ENCODE measurements around the gene BPIFB1.
A peak's percentile ranks its signal among the peaks of the same experiment; 100 is the strongest.

Gene BPIFB1, protein sequence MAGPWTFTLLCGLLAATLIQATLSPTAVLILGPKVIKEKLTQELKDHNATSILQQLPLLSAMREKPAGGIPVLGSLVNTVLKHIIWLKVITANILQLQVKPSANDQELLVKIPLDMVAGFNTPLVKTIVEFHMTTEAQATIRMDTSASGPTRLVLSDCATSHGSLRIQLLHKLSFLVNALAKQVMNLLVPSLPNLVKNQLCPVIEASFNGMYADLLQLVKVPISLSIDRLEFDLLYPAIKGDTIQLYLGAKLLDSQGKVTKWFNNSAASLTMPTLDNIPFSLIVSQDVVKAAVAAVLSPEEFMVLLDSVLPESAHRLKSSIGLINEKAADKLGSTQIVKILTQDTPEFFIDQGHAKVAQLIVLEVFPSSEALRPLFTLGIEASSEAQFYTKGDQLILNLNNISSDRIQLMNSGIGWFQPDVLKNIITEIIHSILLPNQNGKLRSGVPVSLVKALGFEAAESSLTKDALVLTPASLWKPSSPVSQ

DNA sequence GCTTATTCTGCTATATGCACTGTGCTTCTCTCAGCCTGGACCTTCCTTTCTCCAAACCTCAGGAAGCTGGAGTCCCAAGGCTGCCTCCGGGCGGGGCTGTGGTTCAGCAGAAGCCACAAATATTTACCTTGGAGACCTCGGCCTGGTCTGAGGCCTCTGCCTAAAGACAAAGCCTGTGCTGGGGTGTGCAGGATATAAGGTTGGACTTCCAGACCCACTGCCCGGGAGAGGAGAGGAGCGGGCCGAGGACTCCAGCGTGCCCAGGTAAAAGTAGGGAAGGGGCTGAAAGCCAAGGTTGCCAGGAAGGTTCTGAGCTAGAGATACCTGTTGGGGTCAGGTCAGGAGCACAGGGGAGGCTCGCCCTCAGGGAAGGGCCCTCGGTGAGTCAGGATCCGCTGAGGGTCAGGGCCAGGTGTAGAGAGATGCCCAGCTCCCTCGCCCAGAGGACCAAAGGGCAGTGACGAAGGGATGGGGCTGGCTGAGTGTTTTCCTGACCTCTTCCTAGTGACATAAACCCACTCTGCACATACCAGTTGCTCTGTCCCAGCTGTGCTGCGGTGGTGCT lies at the start of gene BPIFB1:
Gene BPIFB1 (plus strand): TSS at position 224 of the 565 bp plus-strand sequence. CDS start 2,860 bp downstream, outside the sequence.
- DNase-seq (ENCODE audit: low spot score in 2 of 2) (no peak), ATAC-seq (no peak)
- Mint-ChIP-seq H3K27ac (no peak within 1 kb of the TSS), H3K4me1 (no peaks in the 10 kb centered on the region), H3K36me3 (no peaks in the 10 kb centered on the region), H3K4me3 (no peak within 1 kb of the TSS), H3K9me3 (no peaks in the 10 kb centered on the region)

DNA sequence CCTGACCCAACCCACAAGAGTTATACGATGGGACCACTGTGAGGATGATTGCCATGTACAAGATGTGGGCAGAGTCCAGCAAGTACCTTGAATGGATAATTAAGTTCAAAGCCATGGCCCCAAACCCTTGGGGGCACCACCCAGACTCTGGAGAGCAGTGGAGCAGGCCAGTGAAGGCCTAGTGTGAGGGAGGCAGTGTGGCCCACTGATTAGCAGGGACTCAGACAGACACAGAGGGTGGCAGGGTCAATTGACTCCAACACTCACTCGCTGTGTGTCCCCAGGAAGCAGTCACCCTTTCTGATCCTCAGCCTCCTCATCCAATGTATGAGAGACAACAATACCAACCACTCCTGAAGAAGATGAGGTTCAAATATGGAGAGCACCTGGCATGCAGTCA lies 49.0 kb upstream of the BPIFB1 start:
- Mint-ChIP-seq H3K36me3 (no peaks in the 10 kb centered on the region), H3K4me1 (peaks cover 15% of the 10 kb centered on the region), H3K4me3 (no peak overlapping the region), H3K9me3 (no peaks in the 10 kb centered on the region), H3K27ac (no peak overlapping the region)
- ATAC-seq = no peak
- no peak for DNase-seq (ENCODE audit: low spot score in 2 of 2)

DNA sequence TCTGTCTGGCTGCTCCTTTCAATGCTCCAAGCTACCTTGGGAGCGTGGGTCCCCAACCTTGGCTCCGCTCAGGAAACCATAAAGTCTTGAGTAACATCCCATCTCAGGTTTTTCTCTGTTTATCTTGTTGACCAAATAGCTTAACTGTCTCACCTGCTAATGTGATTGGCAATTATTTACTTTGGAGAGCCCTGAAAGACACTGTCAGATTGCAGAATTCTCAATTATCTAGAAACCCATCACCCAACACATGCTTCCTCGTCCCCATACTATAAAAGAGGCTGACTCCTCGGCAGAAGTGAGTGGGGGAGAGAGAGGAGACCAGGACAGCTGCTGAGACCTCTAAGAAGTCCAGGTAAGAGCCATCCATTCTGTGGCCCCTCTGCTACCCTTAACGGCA lies 47.3 kb upstream of the BPIFB1 start, which contains the start of gene BPIFA1:
Gene BPIFA1 (plus strand): TSS at position 301 of the 400 bp plus-strand sequence. CDS start 1,716 bp downstream, outside the sequence.
- Mint-ChIP-seq H3K4me1 (peaks cover 2% of the 10 kb centered on the region), H3K9me3 (no peaks in the 10 kb centered on the region), H3K4me3 (no peak within 1 kb of the TSS), H3K36me3 (no peaks in the 10 kb centered on the region), H3K27ac (no peak within 1 kb of the TSS)
- DNase-seq (ENCODE audit: low spot score in 2 of 2) (no peak), ATAC-seq (no peak)

DNA sequence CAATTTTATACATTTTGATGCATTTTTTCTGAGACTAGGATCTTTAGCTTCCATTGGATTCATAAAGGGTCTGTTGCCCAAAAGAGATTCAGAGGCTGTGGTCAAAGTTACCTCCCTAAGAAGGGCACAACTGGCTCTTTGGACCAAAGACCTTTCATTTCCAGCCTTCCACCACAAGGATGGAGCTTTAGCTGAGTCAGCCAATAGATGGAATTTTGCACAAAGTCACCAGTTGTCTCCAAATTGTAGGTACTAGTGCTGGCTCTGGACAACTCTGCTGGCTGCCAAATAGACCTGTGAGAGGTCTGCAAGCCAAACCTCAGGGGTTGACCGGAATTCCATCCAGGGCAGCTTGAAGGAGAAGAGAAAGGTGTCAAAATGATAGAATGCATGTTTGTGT lies 46.7 kb upstream of the BPIFB1 start:
- DNase-seq (ENCODE audit: low spot score in 2 of 2) (no peak), ATAC-seq (no peak)
- H3K27ac Mint-ChIP-seq = no peak overlapping the region
- H3K4me3 Mint-ChIP-seq = no peak overlapping the region
- H3K4me1 Mint-ChIP-seq = no peaks in the 10 kb centered on the region
- H3K9me3 Mint-ChIP-seq = no peaks in the 10 kb centered on the region
- H3K36me3 Mint-ChIP-seq = no peaks in the 10 kb centered on the region

DNA sequence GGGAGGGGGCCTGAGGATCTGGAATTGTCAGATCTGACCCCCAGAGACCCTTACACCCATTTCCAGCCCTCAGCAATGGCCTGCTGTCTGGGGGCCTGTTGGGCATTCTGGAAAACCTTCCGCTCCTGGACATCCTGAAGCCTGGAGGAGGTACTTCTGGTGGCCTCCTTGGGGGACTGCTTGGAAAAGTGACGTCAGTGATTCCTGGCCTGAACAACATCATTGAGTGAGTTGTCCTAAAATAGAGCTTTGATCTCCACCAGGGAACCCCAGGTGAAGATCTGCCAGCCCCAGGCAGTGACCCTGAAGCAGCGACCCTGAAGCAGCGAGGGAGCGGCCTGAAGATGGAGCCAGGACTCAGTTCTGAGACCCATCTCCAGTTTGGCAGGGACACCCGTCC lies 45.0 kb upstream of the BPIFB1 start:
- ATAC-seq = no peak

DNA sequence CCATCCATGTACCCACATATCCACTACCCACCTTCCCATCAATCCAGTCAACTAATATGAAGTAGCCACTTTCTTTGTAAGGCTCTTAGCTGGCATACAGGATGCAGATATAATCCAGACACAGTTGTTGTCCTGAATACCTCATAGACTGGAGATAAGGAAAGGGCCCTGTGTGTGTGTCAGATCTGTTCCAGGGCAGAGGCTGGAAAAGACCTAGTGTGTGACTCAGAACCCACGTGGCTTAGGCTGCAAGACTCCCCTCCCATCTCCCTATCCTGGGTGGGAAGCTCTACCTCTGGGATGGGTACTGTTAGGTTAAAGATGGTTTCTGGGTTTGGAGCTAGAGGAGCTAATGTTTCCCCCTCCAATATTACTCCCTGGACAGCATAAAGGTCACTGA lies 43.6 kb upstream of the BPIFB1 start:
- no peak for DNase-seq (ENCODE audit: low spot score in 2 of 2)
- no peak overlapping the region for H3K4me3 Mint-ChIP-seq
- ATAC-seq = no peak

More for the DNA sequence above, 45.0 kb upstream of the BPIFB1 start:
- H3K36me3 Mint-ChIP-seq = no peaks in the 10 kb centered on the region
- no peak overlapping the region for H3K27ac Mint-ChIP-seq
- no peaks in the 10 kb centered on the region for H3K4me1 Mint-ChIP-seq
- no peak overlapping the region for H3K4me3 Mint-ChIP-seq
- DNase-seq (ENCODE audit: low spot score in 2 of 2) = no peak
- no peaks in the 10 kb centered on the region for H3K9me3 Mint-ChIP-seq

DNA sequence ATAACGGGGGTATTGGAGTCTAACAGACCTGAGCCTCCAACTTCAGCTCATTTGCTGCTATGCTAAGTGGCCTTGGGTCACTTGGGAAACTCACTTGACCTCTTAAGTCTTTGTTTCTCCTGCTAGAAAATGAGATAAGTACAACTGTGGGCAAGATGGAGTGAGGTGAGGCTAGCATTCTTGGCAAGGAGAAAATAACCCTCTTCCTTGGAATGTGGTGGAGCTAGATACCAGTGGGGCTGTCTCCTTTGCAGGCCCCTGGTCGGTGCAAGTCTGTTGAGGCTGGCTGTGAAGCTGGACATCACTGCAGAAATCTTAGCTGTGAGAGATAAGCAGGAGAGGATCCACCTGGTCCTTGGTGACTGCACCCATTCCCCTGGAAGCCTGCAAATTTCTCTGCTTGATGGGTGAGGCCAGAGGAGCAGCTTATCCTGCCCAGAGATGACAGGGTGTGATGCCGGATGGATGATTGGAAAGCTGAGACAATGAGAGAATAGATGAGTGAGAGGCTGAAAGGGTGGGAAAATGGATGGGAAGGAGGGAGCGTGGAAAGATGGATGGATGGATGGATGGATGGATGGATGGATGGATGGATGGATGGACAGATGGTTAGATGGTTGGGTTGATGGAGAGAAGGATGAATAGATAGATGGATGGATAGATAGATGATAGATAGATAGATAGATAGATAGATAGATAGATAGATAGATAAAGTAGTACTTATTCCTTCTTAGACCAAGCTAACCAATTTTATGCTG lies 42.9 kb upstream of the BPIFB1 start:
- DNase-seq (ENCODE audit: low spot score in 2 of 2) = no peak
- no peak overlapping the region for H3K27ac Mint-ChIP-seq
- H3K4me3 Mint-ChIP-seq = no peak overlapping the region
- no peaks in the 10 kb centered on the region for H3K4me1 Mint-ChIP-seq
- no peaks in the 10 kb centered on the region for H3K9me3 Mint-ChIP-seq
- H3K36me3 Mint-ChIP-seq = no peaks in the 10 kb centered on the region
- ATAC-seq = no peak

More for the DNA sequence above, 43.6 kb upstream of the BPIFB1 start:
- Mint-ChIP-seq H3K36me3 (no peaks in the 10 kb centered on the region), H3K27ac (no peak overlapping the region), H3K4me1 (no peaks in the 10 kb centered on the region), H3K9me3 (no peaks in the 10 kb centered on the region)

DNA sequence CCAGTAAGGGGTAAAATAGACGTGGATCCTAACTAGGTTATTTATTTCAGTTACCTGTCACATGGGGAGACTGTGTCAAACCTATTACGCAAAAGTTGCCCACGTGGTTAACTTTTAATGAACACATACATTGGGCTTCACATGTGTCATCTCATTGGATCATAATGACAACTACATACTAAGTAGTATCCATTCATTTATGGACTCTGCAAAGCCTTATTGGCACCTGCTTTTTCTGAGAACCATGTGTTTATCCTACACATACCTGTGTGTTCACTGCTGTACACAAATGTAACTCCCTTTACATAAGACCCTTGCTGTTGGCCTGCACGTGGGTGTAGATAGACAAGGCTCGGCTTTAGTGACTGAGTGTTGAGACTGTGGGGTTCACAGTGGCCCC lies 42.1 kb upstream of the BPIFB1 start:
- H3K4me3 Mint-ChIP-seq = no peak overlapping the region
- no peak for ATAC-seq
- H3K36me3 Mint-ChIP-seq = no peaks in the 10 kb centered on the region
- H3K4me1 Mint-ChIP-seq = no peaks in the 10 kb centered on the region
- no peaks in the 10 kb centered on the region for H3K9me3 Mint-ChIP-seq
- no peak for DNase-seq (ENCODE audit: low spot score in 2 of 2)
- H3K27ac Mint-ChIP-seq = no peak overlapping the region

DNA sequence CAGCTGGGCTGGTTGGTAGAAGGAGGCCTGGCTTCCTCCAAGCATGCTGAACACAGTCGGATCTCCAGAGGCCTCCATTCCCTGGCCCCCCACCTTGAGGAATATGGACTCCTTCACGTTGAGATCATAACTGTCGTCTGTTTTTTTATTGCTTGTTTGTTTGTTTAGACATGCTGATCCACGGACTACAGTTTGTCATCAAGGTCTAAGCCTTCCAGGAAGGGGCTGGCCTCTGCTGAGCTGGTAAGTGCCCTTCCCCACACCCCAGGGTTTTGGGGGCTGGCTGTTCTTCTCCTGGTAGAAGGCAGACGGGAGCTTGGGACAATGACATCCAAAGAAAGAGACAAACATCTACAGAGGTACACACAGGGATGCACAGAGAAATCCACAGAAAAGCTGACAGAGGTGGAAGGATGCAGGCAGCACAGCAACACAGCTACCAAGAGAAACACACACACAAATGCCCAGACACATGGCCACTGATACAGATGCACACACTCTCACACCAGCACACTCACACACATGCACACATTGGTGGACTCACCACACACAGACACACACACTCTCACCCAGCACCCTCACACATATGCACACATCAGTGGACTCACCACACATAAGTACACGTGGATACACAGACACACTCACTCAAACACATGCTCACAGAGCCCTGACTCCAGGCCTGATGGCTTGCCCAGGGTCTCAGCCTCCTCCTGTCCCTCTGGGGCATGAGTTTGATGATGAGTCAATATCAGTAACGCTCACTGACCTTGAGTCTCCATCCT lies 40.5 kb upstream of the BPIFB1 start:
- Mint-ChIP-seq H3K4me1 (no peaks in the 10 kb centered on the region), H3K27ac (no peak overlapping the region), H3K4me3 (no peak overlapping the region), H3K36me3 (no peaks in the 10 kb centered on the region), H3K9me3 (no peaks in the 10 kb centered on the region)
- DNase-seq (ENCODE audit: low spot score in 2 of 2) (no peak), ATAC-seq (peak; percentile 7)

DNA sequence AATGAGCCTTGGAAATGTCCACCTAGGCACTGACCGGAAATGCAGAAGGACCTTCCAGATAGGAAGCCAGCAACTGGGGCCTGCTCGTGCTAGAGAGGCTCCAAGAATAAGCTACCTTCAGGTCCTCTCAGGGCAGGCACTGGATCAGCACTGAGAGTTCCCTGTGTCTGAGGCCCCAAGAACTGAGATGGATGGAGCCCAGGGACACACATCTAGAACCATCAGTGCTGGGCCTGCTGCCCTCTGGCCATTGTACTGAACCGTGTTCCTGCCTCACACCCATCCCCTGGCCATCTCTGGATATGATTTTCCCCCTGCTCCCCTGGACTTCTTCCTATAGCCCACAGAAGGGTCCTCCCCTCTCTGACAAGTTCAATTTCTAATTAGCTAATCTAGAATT lies 36.9 kb upstream of the BPIFB1 start:
- no peaks in the 10 kb centered on the region for H3K9me3 Mint-ChIP-seq
- DNase-seq (ENCODE audit: low spot score in 2 of 2) (no peak), ATAC-seq (no peak)
- H3K27ac Mint-ChIP-seq = no peak overlapping the region
- no peaks in the 10 kb centered on the region for H3K4me1 Mint-ChIP-seq
- H3K4me3 Mint-ChIP-seq = no peak overlapping the region
- no peaks in the 10 kb centered on the region for H3K36me3 Mint-ChIP-seq

DNA sequence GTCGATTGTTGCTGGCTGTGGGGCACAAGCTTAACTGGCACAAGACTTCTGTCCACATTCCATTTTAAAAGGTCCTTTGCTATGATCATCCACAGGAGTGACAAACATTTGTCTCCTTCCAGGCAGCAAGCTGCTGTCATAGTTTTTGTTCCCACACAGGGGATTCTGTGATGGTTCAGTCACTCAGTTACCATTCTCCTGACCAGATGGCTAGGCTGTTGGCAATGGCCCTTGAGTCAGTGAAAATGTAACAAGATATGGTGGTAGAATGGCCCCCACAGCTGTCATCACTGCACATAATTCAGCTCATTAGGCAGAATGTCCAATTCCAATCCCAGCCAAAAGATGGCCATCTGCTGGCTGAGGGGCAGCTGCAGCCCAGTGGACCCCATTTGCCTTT lies 33.6 kb upstream of the BPIFB1 start:
- Mint-ChIP-seq H3K9me3 (peaks cover 3% of the 10 kb centered on the region), H3K36me3 (no peaks in the 10 kb centered on the region), H3K4me3 (no peak overlapping the region), H3K27ac (no peak overlapping the region), H3K4me1 (no peaks in the 10 kb centered on the region)
- no peak for DNase-seq (ENCODE audit: low spot score in 2 of 2)
- no peak for ATAC-seq

DNA sequence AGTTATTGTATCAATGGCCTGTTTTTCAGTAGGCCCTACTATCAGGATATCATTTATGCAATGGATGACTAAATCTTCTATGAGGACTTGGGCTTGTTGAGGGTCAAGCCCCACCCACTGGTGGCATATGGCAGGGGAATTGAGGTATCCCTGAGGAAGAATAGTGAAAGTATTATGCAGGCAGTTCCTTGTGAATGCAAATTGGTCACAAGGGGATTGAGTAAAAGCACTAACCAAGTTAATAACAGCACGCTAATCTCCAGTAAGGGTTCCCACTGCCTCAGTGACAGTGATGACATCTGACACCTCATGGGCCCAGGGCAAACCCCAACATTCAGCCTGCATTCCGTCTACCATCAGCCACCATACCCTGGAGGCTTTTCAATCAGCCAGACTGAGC lies 32.3 kb upstream of the BPIFB1 start:
- ATAC-seq (no peak), DNase-seq (ENCODE audit: low spot score in 2 of 2) (no peak)
- Mint-ChIP-seq H3K9me3 (peaks cover 3% of the 10 kb centered on the region), H3K36me3 (no peaks in the 10 kb centered on the region), H3K4me1 (no peaks in the 10 kb centered on the region), H3K4me3 (no peak overlapping the region), H3K27ac (no peak overlapping the region)

DNA sequence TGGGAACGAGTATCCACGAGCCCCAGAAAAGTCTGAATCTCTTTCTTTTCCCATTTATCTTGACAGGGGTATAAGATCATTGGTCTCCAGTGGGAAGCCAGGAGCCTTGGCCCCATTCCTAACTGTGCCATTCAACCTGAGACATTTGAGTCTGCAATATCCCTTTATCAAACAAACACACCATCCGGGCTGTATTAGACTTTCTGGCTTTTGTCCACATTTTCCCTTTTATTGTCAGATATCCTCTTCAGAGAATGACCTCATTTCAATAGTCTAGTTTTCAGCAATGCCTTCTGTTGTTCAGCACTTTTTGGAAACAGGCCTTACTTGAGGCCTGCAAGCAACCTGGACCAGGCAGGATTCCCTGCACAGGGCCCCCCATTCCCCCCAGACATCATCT lies 31.5 kb upstream of the BPIFB1 start:
- Mint-ChIP-seq H3K4me3 (no peak overlapping the region), H3K9me3 (peaks cover 3% of the 10 kb centered on the region), H3K36me3 (no peaks in the 10 kb centered on the region), H3K27ac (no peak overlapping the region), H3K4me1 (no peaks in the 10 kb centered on the region)
- DNase-seq (ENCODE audit: low spot score in 2 of 2) (no peak), ATAC-seq (no peak)

DNA sequence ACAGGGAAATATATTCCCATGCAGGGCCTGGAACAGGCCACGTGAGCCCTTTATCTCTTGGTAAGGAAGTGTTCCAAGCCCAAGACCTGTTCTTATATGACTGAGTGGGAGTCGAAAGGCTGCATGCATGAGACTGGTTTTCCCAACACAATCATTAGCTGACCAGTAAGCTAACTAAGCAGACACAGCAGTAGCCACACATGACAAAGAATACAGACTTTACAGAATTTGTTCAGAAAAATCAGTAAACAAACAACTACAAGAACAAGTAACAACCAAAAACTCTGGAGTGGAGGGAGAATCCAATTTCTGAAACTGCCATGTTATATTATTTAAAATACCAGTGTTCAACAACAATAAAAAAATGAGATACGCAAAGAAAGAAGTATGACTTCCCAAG lies 30.6 kb upstream of the BPIFB1 start:
- H3K36me3 Mint-ChIP-seq = no peaks in the 10 kb centered on the region
- no peaks in the 10 kb centered on the region for H3K4me1 Mint-ChIP-seq
- DNase-seq (ENCODE audit: low spot score in 2 of 2) (no peak), ATAC-seq (no peak)
- no peak overlapping the region for H3K27ac Mint-ChIP-seq
- no peak overlapping the region for H3K4me3 Mint-ChIP-seq
- peaks cover 3% of the 10 kb centered on the region for H3K9me3 Mint-ChIP-seq

DNA sequence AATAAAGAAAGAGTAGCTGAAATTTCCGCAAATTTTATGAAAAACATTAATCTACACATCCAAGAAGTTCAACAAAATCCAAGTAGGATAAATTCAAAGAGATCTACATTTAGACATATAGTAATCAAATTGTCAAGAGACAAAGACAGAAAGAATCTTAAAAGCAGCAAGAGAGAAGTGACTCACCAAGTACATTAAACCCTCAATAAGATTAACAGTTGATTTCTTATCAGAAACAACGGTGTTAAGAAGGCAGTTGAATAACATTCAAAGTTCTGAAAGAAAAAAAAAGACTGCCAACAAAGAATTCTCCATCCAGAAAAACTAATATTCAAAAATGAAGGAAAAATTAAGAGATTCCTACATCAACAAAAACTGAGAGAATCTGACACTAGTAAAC lies 28.0 kb upstream of the BPIFB1 start:
- Mint-ChIP-seq H3K36me3 (no peaks in the 10 kb centered on the region), H3K27ac (no peak overlapping the region), H3K4me3 (no peak overlapping the region), H3K4me1 (no peaks in the 10 kb centered on the region), H3K9me3 (peaks cover 3% of the 10 kb centered on the region)
- ATAC-seq (no peak), DNase-seq (ENCODE audit: low spot score in 2 of 2) (no peak)
